ENCODE data around the gene ADAMTS4.

Gene ADAMTS4

DNA sequence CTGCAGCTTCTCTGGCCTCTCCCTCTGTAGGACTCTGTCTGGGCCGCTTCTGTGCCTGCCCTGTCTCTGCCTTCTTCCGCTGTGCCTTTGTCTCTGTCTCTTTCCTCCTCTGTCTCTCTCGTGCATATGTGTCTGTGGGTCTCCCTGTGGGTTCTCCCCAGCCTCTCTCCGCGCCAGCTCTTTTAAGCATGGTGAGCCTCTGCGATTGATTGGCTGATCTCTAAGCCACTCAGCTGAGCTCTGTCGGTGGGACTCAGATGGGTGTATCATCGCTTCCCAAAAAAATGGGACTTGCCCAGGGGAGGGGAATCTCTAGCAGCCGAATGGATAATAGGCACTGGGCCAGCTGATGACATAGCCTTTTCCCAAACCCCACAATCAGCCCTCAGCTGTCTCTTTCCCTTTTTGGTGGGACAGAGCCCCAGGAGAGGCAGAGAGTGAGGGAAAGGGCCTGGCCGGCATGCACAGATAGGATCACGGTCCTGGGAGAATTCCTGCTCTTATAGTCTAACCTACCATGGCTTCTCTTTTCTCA, at the start of gene ADAMTS4:
Gene ADAMTS4, minus strand, starts transcription at position 158 of the 535 bp plus-strand sequence. CDS start 427 bp downstream, outside the sequence.
- no peak for TF ChIP-seq CTCF (IDR thresholded peaks at IDR 0.05; ENCODE audit: control insufficient read depth, extremely low read depth, insufficient read depth)
- DNase-seq (ENCODE audit: low read depth), result no peak
- no peak within 1 kb of the TSS for H3K4me3 ChIP-seq (ENCODE audit: low read depth, low read length)

DNA sequence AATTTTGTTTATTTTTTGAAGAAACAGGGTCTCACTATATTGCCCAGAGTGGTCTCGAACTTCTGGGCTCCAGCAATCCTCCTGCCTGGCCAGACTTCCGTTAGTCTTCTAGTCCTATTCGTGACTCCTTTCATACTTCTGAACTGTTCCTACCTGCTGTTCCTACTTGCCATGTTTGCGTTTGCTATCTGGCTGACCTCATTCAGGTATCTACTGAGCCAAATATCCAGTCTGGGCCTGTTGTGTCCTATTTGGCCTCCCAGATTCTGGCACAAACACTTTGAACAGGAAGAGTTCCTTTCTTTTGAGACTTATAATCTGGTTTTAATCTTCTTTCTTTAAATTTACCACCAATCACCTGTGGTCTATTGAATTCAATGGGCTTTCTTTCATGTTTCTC, 46.0 kb upstream of the ADAMTS4 start:
- DNase-seq (ENCODE audit: low read depth), result peak; percentile 2
- H3K4me3 ChIP-seq (ENCODE audit: low read depth, low read length), result no peak overlapping the region
- TF ChIP-seq CTCF (IDR thresholded peaks at IDR 0.05; ENCODE audit: control insufficient read depth, extremely low read depth, insufficient read depth), result no peak

DNA sequence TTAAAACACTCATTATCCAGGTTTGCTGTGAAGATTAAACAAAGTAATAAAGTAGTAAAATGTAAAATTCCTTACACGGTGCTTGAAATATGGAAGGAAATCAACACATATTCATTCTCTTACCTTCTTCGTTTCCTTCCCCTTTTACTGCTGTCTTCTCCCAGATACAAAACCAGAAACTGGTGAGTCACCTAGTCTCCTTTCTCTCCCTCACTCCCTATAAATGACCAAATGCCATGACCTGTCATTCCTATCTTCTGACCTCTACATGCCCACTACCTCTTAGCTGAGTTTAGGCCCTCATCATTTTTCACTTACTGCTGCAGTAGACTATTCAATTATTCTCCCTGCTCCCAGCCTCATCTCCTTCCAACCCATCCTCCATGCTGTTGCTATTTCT, 43.5 kb upstream of the ADAMTS4 start:
- no peak overlapping the region for H3K4me3 ChIP-seq (ENCODE audit: low read depth, low read length)
- DNase-seq (ENCODE audit: low read depth), result no peak
- no peak for TF ChIP-seq CTCF (IDR thresholded peaks at IDR 0.05; ENCODE audit: control insufficient read depth, extremely low read depth, insufficient read depth)

- no peak for TF ChIP-seq CTCF (IDR thresholded peaks at IDR 0.05; ENCODE audit: control insufficient read depth, extremely low read depth, insufficient read depth)
- H3K4me3 ChIP-seq (ENCODE audit: low read depth, low read length), result no peak overlapping the region
- DNase-seq (ENCODE audit: low read depth), result no peak
Observed at GRCh38 chr1:161241682-161242081, 42.8 kb upstream of the ADAMTS4 start.

GRCh38 chr1:161238039-161238473, 39.2 kb upstream of the ADAMTS4 start, which contains the start of gene NR1I3:
Gene NR1I3, minus strand, starts transcription at chr1:161238203. Its CDS starts 1,638 bp downstream, at chr1:161236565.
- DNase-seq (ENCODE audit: low read depth), result no peak
- H3K4me3 ChIP-seq (ENCODE audit: low read depth, low read length), result no peak within 1 kb of the TSS
- no peak for TF ChIP-seq CTCF (IDR thresholded peaks at IDR 0.05; ENCODE audit: control insufficient read depth, extremely low read depth, insufficient read depth)

DNA sequence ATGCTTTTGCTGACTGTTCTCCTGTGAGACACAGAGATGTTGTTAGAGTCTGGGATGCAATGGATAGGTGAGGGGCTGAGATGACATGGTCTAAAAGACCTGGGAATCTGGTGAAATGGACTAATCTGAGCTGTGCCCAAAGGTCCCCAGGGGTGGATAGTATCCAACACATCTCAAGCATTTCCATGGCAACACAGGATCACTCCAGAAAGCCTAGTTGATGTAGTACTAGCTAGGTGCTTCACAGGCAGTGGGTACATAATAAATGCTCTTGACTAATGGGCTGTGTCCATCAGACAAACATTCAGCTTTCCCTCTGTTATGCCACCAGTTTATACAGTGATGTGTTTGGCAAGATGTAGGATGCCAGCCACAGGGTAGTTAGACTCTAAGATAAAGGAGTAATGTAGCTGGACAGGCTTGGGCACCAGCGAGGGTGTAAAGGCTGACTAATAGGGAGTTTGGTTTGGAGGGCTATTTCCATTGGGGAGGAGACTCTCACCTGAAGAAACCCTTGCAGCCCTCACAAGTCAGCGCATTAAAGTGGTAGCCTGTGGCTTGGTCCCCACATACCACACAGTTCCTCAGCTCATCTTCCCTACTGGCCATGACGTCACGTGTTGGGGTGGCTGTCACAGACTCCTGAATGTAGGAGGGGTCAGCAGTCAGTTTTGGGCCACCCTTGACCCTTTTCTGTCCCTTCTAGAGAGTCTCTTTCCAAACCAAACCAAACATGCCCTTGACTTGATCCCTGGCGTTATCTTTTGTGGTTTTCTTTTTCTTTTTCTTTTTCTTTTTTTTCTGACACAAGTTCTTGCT, 37.3 kb upstream of the ADAMTS4 start:
- TF ChIP-seq CTCF (IDR thresholded peaks at IDR 0.05; ENCODE audit: control insufficient read depth, extremely low read depth, insufficient read depth), result no peak
- H3K4me3 ChIP-seq (ENCODE audit: low read depth, low read length), result no peak overlapping the region
- DNase-seq (ENCODE audit: low read depth), result no peak

Measured in LNCaP clone FGC (cell line).